PC-9 (cell line): ENCODE data around the gene VCAM1. TPM values are rescaled to one million over a fixed set of nuclear protein-coding genes. Genes with fewer than 3 reads are reported as not detected.

Experiments
- BruUV-seq: library from RNA; stranded (reverse); fragments of 400-500 nt; replicated peaks from 2 replicates; lab custom pipeline; 2021; lab: Mats Ljungman, UMichigan
- CTCF ChIA-PET: fragments of 300-600 bp; sonication (Branson Sonifier 250); formaldehyde crosslinking; loops from one replicate; lab custom pipeline; 2022; ENCODE audit warnings: antibody characterized with exemption; lab: Charles Lee
- POLR2A ChIA-PET: fragments of 300-600 bp; sonication (Branson Sonifier 250); formaldehyde crosslinking; loops from one replicate; lab custom pipeline; 2022; ENCODE audit warnings: antibody characterized with exemption; ENCODE audit not compliant: unreplicated experiment; lab: Charles Lee
- DNase-seq, 2 experiments: peaks; one replicate each; pipeline versions ENCODE4 v3.0.0 to v3.0.0-alpha.2; 2015 to 2022; ENCODE audit warnings: mixed read lengths in 1 of 2
- H2AFZ ChIP-seq: fragments of 200-600 bp; sonication (generic); 2 replicates; pipeline ENCODE4 v1.8.1; 2017; ENCODE audit warnings: antibody characterized with exemption
- H3F3A ChIP-seq: fragments of 200-600 bp; sonication (generic); 2 replicates; pipeline ENCODE4 v1.8.1; 2017; ENCODE audit warnings: antibody characterized with exemption, mild to moderate bottlenecking, low read depth; ENCODE audit not compliant: insufficient read depth
- H3K27ac ChIP-seq: fragments of 200-600 bp; sonication (generic); 2 replicates; pipeline ENCODE4 v1.6.1; 2016; ENCODE audit warnings: mixed run types
- H3K27me3 ChIP-seq: fragments of 200-600 bp; sonication (generic); 2 replicates; pipeline ENCODE4 v1.6.1; 2016; ENCODE audit warnings: low read depth, mixed run types; ENCODE audit not compliant: insufficient read depth
- H3K36me3 ChIP-seq: fragments of 200-600 bp; sonication (generic); 2 replicates; pipeline ENCODE4 v1.6.1; 2016; ENCODE audit warnings: low read depth, mixed run types
- H3K4me1 ChIP-seq: fragments of 200-600 bp; sonication (generic); replicated peaks from 2 replicates; pipeline ENCODE4 v1.6.1; 2016; ENCODE audit warnings: mixed run types; ENCODE audit not compliant: insufficient read depth
- H3K4me2 ChIP-seq: fragments of 200-600 bp; sonication (generic); 2 replicates; pipeline ENCODE4 v1.6.1; 2017; ENCODE audit warnings: mixed run types
- H3K4me3 ChIP-seq: fragments of 200-600 bp; sonication (generic); 2 replicates; pipeline ENCODE4 v1.6.1; 2016; ENCODE audit warnings: mixed run types
- H3K79me2 ChIP-seq: fragments of 200-600 bp; sonication (generic); 2 replicates; pipeline ENCODE4 v1.6.1; 2017; ENCODE audit warnings: low read depth, mixed run types
- H3K9me2 ChIP-seq: fragments of 200-600 bp; sonication (generic); 2 replicates; pipeline ENCODE4 v1.8.1; 2017; ENCODE audit warnings: mild to moderate bottlenecking; ENCODE audit not compliant: insufficient read depth
- H3K9me3 ChIP-seq: fragments of 200-600 bp; sonication (generic); 2 replicates; pipeline ENCODE4 v1.8.1; 2016; ENCODE audit warnings: low read depth; ENCODE audit not compliant: insufficient read depth
- H4K20me1 ChIP-seq: fragments of 200-600 bp; sonication (generic); 2 replicates; pipeline ENCODE4 v1.8.1; 2017; ENCODE audit not compliant: insufficient read depth
- CTCF ChIP-seq: fragments of 200-600 bp; sonication (generic); conservative IDR thresholded peaks from 2 replicates; pipeline ENCODE4 v1.6.1; 2017; ENCODE audit warnings: mixed run types, antibody characterized with exemption, mild to moderate bottlenecking, moderate library complexity
- EZH2 ChIP-seq: fragments of 200-600 bp; sonication (generic); IDR thresholded peaks from 2 replicates; pipeline ENCODE4 v1.8.0; 2017; ENCODE audit warnings: antibody characterized with exemption, low read depth
- intact Hi-C: fragments of 100-400 bp; cut with micrococcal nuclease; formaldehyde crosslinking; loops from one replicate; pipeline ENCODE4 v1.10.0; 2022; ENCODE audit not compliant: unreplicated experiment
- total RNA-seq: library from RNA; stranded (reverse); gene quantifications from 2 replicates; pipeline ENCODE4 v1.2.3, GENCODE V29; 2021

VCAM1 gene
- total RNA-seq, 1 experiment from 2014 or later = not detected

GRCh38 chr1:100785470-100786052 lies 66.0 kb downstream of the VCAM1 start:
- no peak overlapping the region for H3K4me3 ChIP-seq
- peaks cover 8% of the 10 kb centered on the region; the same call in 1 of the 2 replicates for H3K9me3 ChIP-seq
- BruUV-seq = no TSS peak
- H3K4me1 ChIP-seq = no peaks in the 10 kb centered on the region
- H3K27ac ChIP-seq = no peak overlapping the region
- no peak overlapping the region; the same call in 1 of the 2 replicates for H2AFZ ChIP-seq
- no peaks in the 10 kb centered on the region for H3K79me2 ChIP-seq
- no peaks in the 10 kb centered on the region for H3K27me3 ChIP-seq
- peak; percentile 11 to 34 for DNase-seq
- ChIA-PET CTCF (no interaction called here), POLR2A (no interaction called here)
- peaks cover 14% of the 10 kb centered on the region; the same call in 1 of the 2 replicates for H3K9me2 ChIP-seq
- no peaks in the 10 kb centered on the region for H3F3A ChIP-seq
- no peaks in the 10 kb centered on the region for H4K20me1 ChIP-seq
- TF ChIP-seq EZH2 = no peak
- no peak for TF ChIP-seq CTCF
- no peak overlapping the region for H3K4me2 ChIP-seq
- intact Hi-C loops = no loop called here
- no peaks in the 10 kb centered on the region for H3K36me3 ChIP-seq

DNA sequence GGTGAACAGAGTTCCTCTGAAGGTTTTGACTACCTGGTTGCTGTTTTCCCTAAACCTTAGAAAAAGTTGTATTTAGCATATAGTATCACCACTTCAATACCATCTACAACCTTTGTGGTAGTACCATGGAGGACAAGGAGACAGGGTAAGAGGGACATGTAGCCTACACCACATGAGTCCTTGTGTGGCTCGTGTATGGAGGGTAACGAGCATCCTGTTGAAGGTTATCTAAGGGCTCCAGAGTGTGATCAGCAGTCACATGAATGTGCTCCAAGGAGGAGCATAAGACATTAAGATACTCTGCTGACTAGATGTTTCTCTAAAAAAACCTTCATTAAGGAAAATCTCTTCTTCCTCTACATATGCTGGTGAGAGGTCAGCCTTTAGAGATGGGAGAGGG lies 67.3 kb downstream of the VCAM1 start:
- peak in 1 of 2 experiments; percentile 6 for DNase-seq
- H3K9me2 ChIP-seq = peaks cover 14% of the 10 kb centered on the region; the same call in 1 of the 2 replicates
- no peaks in the 10 kb centered on the region for H3K27me3 ChIP-seq
- no peak overlapping the region for H3K4me3 ChIP-seq
- no peak for TF ChIP-seq CTCF
- no peak for TF ChIP-seq EZH2
- H3K27ac ChIP-seq = no peak overlapping the region
- H3F3A ChIP-seq = no peaks in the 10 kb centered on the region
- H3K36me3 ChIP-seq = no peaks in the 10 kb centered on the region
- H3K4me1 ChIP-seq = no peaks in the 10 kb centered on the region
- no peak overlapping the region for H2AFZ ChIP-seq
- no peaks in the 10 kb centered on the region for H3K79me2 ChIP-seq
- intact Hi-C loops = no loop called here
- no peaks in the 10 kb centered on the region for H3K9me3 ChIP-seq
- ChIA-PET CTCF (no interaction called here), POLR2A (no interaction called here)
- no TSS peak for BruUV-seq
- H3K4me2 ChIP-seq = no peak overlapping the region
- H4K20me1 ChIP-seq = no peaks in the 10 kb centered on the region

Other genes with a start within 250 kb of the VCAM1 start
- not detected in 2 replicates for gene GPR88, start 181.6 kb upstream of the VCAM1 start, total RNA-seq
- gene EXTL2, start 175.1 kb downstream of the VCAM1 start, total RNA-seq = 16.3 and 20.2 TPM in 2 replicates
- gene SLC30A7, start 176.3 kb downstream of the VCAM1 start, total RNA-seq = 18.4 and 27.4 TPM in 2 replicates